A549 (cell line): ENCODE data around the gene CREBL2. TPM values are rescaled to one million over a fixed set of nuclear protein-coding genes. Genes with fewer than 3 reads are reported as not detected.
"Not testable (repeated sequence)": the region's sequence is repeated elsewhere in the genome, so short reads cannot be mapped to it uniquely, and the experiment has no call there.

ENCODE experiments used
- ATAC-seq, 2 experiments: fragments of 200-7000 bp in 1 of 2; fragments of >200 bp in 1 of 2; cut with Nextera tagmentation in 1 of 2; cut with Tn5 transposase in 1 of 2; 3 replicates each; pipeline versions ENCODE4 v1.8.0 to v1.9.1; 2018 to 2020; ENCODE audit warnings: mild to moderate bottlenecking in 1 of 2, moderate library complexity in 1 of 2
- CTCF ChIA-PET: fragments of 300-600 bp; sonication (Branson Sonifier 250); formaldehyde crosslinking; extraction: SDS; loops from one replicate; lab custom pipeline; 2021; ENCODE audit warnings: antibody characterized with exemption, inconsistent platforms; lab: Yijun Ruan, JAX
- POLR2A ChIA-PET: fragments of 350-600 bp; formaldehyde crosslinking; extraction: SDS; loops from one replicate; lab custom pipeline; 2021; ENCODE audit warnings: antibody characterized with exemption, inconsistent platforms; lab: Yijun Ruan, JAX
- DNase-seq, 2 experiments: peaks; one replicate each; pipeline versions ENCODE4 v3.0.0 to v3.0.0-alpha.2; 2011 to 2016; ENCODE audit warnings: low read depth in 1 of 2, low spot score in 1 of 2
- FAIRE-seq: peaks from 2 replicates; lab custom pipeline; 2011; peaks lifted over from hg19 to GRCh38; lab: Jason Lieb, UNC
- H3K27ac ChIP-seq, 2 experiments: fragments of >200 bp; sonication (Bioruptor Twin); formaldehyde crosslinking; 3 replicates each; pipeline ENCODE4 v1.5.1; 2016 to 2017
- H3K4me1 ChIP-seq: fragments of >200 bp; sonication (Bioruptor Twin); formaldehyde crosslinking; 3 replicates; pipeline ENCODE4 v1.6.1; 2016
- H3K4me2 ChIP-seq: fragments of >200 bp; sonication (Bioruptor Twin); formaldehyde crosslinking; 3 replicates; pipeline ENCODE4 v1.6.1; 2016
- H3K4me3 ChIP-seq: fragments of >200 bp; sonication (Bioruptor Twin); formaldehyde crosslinking; 3 replicates; pipeline ENCODE4 v1.5.1; 2016
- H3K9me3 ChIP-seq: fragments of >200 bp; sonication (Bioruptor Twin); formaldehyde crosslinking; 3 replicates; pipeline ENCODE4 v1.6.1; 2016
- BCL3 ChIP-seq: fragments of >200 bp; sonication (Bioruptor Twin); formaldehyde crosslinking; IDR thresholded peaks from 3 replicates; pipeline ENCODE4 v1.6.1; 2016
- BHLHE40 ChIP-seq: IDR thresholded peaks from 2 replicates; pipeline ENCODE4 v1.6.1; 2012; ENCODE audit warnings: low read depth, low read length, inconsistent platforms
- CEBPB ChIP-seq, 2 experiments: fragments of >200 bp in 1 of 2; sonication (Bioruptor Twin) in 1 of 2; formaldehyde crosslinking in 1 of 2; IDR thresholded peaks; 2 replicates each; pipeline ENCODE4 v1.6.1; 2012 to 2016
- EHMT2 ChIP-seq: fragments of 200-600 bp; sonication (generic); IDR thresholded peaks from 2 replicates; pipeline ENCODE4 v1.6.1; 2016; ENCODE audit warnings: antibody characterized with exemption, low read depth, mild to moderate bottlenecking, moderate library complexity
- ELK1 ChIP-seq: fragments of 150-350 bp; IDR thresholded peaks from 2 replicates; pipeline ENCODE4 v1.6.1; 2014; ENCODE audit warnings: low read depth, mild to moderate bottlenecking, low read length
- FOXS1 ChIP-seq: fragments of 250-450 bp; sonication (Bioruptor Pico); IDR thresholded peaks from 2 replicates; pipeline ENCODE4 v1.5.0; 2020; ENCODE audit warnings: mild to moderate bottlenecking, moderate library complexity
- HDAC2 ChIP-seq: fragments of 200-600 bp; sonication (generic); IDR thresholded peaks from 2 replicates; pipeline ENCODE4 v1.6.1; 2016
- HOXB13 ChIP-seq: fragments of 250-450 bp; sonication (Bioruptor Pico); IDR thresholded peaks from 2 replicates; pipeline ENCODE4 v1.5.0; 2020; ENCODE audit warnings: low read depth, mild to moderate bottlenecking, moderate library complexity
- HOXB5 ChIP-seq: fragments of 250-450 bp; sonication (Bioruptor Pico); IDR thresholded peaks from 2 replicates; pipeline ENCODE4 v1.5.0; 2020; ENCODE audit warnings: mild to moderate bottlenecking, moderate library complexity
- JUN ChIP-seq, 2 experiments: fragments of >200 bp; sonication (Bioruptor Twin); formaldehyde crosslinking; IDR thresholded peaks; 2 replicates in 1 of 2; 3 replicates in 1 of 2; pipeline ENCODE4 v1.6.1; 2016 to 2017
- MAFK ChIP-seq: fragments of 450-650 bp; IDR thresholded peaks from 2 replicates; pipeline ENCODE4 v1.6.1; 2014; ENCODE audit not compliant: partially characterized antibody
- MAZ ChIP-seq: fragments of 150-350 bp; IDR thresholded peaks from 2 replicates; pipeline ENCODE4 v1.6.1; 2014; ENCODE audit warnings: antibody characterized with exemption, low read depth, low read length, borderline replicate concordance
- MYC ChIP-seq: IDR thresholded peaks from 2 replicates; pipeline ENCODE4 v1.6.1; 2012; ENCODE audit warnings: mild to moderate bottlenecking, inconsistent platforms, low read length, improper control_type of control experiment, borderline replicate concordance
- NFE2L2 ChIP-seq: fragments of 150-350 bp; conservative IDR thresholded peaks from 2 replicates; pipeline ENCODE4 v1.6.1; 2014; ENCODE audit warnings: low read length
- NPAS2 ChIP-seq: fragments of 250-450 bp; sonication (Bioruptor Pico); IDR thresholded peaks from 2 replicates; pipeline ENCODE4 v1.8.0; 2022; ENCODE audit warnings: mild to moderate bottlenecking, moderate library complexity, borderline replicate concordance
- NR3C1 ChIP-seq: fragments of >200 bp; sonication (Bioruptor Twin); formaldehyde crosslinking; IDR thresholded peaks from 3 replicates; pipeline ENCODE4 v1.6.1; 2017
- RARB ChIP-seq: fragments of 250-450 bp; sonication (Bioruptor Pico); IDR thresholded peaks from 2 replicates; pipeline ENCODE4 v1.8.0; 2021; ENCODE audit warnings: mild to moderate bottlenecking, moderate library complexity
- SREBF2 ChIP-seq: fragments of 450-650 bp; IDR thresholded peaks from 2 replicates; pipeline ENCODE4 v1.6.1; 2014; ENCODE audit warnings: mild to moderate bottlenecking, moderate library complexity
- TP53 ChIP-seq: fragments of 250-450 bp; sonication (Bioruptor Pico); IDR thresholded peaks from 2 replicates; pipeline ENCODE4 v1.5.0; 2021; ENCODE audit warnings: mild to moderate bottlenecking, moderate library complexity
- ZSCAN20 ChIP-seq: fragments of 250-450 bp; sonication (Bioruptor Pico); IDR thresholded peaks from 2 replicates; pipeline ENCODE4 v1.8.0; 2022; ENCODE audit warnings: mild to moderate bottlenecking, moderate library complexity
- WGBS: methylation state at CpG from one replicate; pipeline ENCODE4 v1.1.6; 2017; ENCODE audit errors: missing lambda C conversion rate; 5-methylcytosine and 5-hydroxymethylcytosine counted together
- polyA plus RNA-seq, 4 experiments: library from polyadenylated mRNA; depleted of rRNA in 3 of 4; stranded (reverse); fragments of >200 nt; fragmentation: RNase III in 1 of 4; extraction: RNeasy Plus Mini Kit Qiagen cat#74134 plus additional on column Dnase treatment in 1 of 4; gene quantifications; 2 replicates in 3 of 4; 3 replicates in 1 of 4; pipeline ENCODE4 v1.2.3, GENCODE V29; 2011 to 2017
- TF ChIP-seq, protein P1 (sequence below): IDR thresholded peaks from 2 replicates; pipeline ENCODE4 v1.6.1; 2012

CREBL2 gene
- polyA plus RNA-seq, 2 of the 4 experiments (the other 2 are of a cell fraction), result 24.3 to 31.4 TPM

- ChIA-PET CTCF (interaction anchor here (2.6 kb wide), 1 partner anchor 50 kb away, joined by 7 read pairs; the partner anchor contains the start of gene DUSP16), POLR2A (no interaction called here)
- DNase-seq (no peak), FAIRE-seq (no peak), ATAC-seq (no peak)
- WGBS, result 84% methylated on average over 4 of the region's 4 CpGs
- no peak overlapping the region for H3K27ac ChIP-seq
- TF ChIP-seq MAFK (peak; percentile 83), NFE2L2 (no peak)
- H3K4me1 ChIP-seq, result peaks cover 33% of the 10 kb centered on the region; the same call in 2 of the 3 replicates
- H3K4me3 ChIP-seq, result no peak overlapping the region
- H3K9me3 ChIP-seq, result no peaks in the 10 kb centered on the region
- peak overlapping the region; percentile 92 for H3K4me2 ChIP-seq
Measured at GRCh38 chr12:12613344-12613743, 1.7 kb downstream of the CREBL2 start.

DNA sequence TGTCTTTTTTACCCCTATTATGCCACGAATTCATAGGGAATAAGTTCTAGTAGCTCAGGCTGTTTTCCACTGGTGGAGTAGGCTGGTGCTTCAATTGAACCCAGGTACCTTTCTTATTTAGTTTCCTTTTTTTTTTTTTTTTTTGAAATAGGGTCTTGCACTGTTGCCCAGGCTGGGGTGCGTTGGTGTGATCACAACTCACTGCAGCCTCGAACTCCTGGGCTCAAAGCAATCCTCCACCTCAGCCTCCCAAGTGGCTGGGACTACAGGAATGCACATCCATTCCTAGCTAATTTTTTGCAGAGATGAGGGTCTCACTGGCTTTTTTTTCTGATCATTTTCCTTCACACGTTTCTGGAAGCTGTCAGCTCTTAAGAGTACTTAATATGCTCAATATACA lies 2.7 kb downstream of the CREBL2 start:
- ATAC-seq, result no peak
- 77% methylated on average over 4 of the region's 4 CpGs for WGBS
- DNase-seq, result no peak
- POLR2A ChIA-PET, result interaction anchor here (0.7 kb wide), 1 partner anchor 52 kb away, joined by 5 read pairs; the partner anchor contains the start of gene DUSP16
- H3K4me2 ChIP-seq, result no peak overlapping the region
- TF ChIP-seq HOXB5 (CRISPR knock-in tag), result no peak
- no peak for TF ChIP-seq FOXS1 (CRISPR knock-in tag)
- TF ChIP-seq EHMT2, result no peak
- TF ChIP-seq HDAC2, result no peak
- TF ChIP-seq ZSCAN20 (CRISPR knock-in tag), result no peak
- TF ChIP-seq MAZ, result no peak
- TF ChIP-seq BHLHE40, result no peak
- TF ChIP-seq MYC, result no peak
- TF ChIP-seq TP53, result no peak
- TF ChIP-seq HOXB13 (CRISPR knock-in tag), result no peak
- TF ChIP-seq, all 56 proteins: peak for 0
- CTCF ChIA-PET, result interaction anchor here (1.5 kb wide), 1 partner anchor 41 kb away, joined by 4 read pairs; no protein-coding TSS in a partner anchor
- Histone ChIP-seq H3K27ac (no peak overlapping the region), H3K4me3 (no peak overlapping the region), H3K4me1 (peaks cover 29% of the 10 kb centered on the region; the same call in 2 of the 3 replicates), H3K9me3 (no peaks in the 10 kb centered on the region)
- no peak for FAIRE-seq

- H3K4me2 ChIP-seq, result no peak overlapping the region
- ATAC-seq (no peak), FAIRE-seq (no peak), DNase-seq (no peak)
- no peaks in the 10 kb centered on the region for H3K9me3 ChIP-seq
- POLR2A ChIA-PET, result no interaction called here
- 81% methylated on average over 4 of the region's 4 CpGs for WGBS
- TF ChIP-seq FOXS1 (CRISPR knock-in tag) (no peak), BHLHE40 (no peak), NPAS2 (CRISPR knock-in tag) (no peak)
- peaks cover 24% of the 10 kb centered on the region; the same call in 2 of the 3 replicates for H3K4me1 ChIP-seq
- CTCF ChIA-PET, result interaction anchor here (0.8 to 2.4 kb wide), 4 partner anchors 24 to 140 kb away, joined by 3 to 7 read pairs (median 4); no protein-coding TSS in a partner anchor
- H3K4me3 ChIP-seq, result no peak overlapping the region
- H3K27ac ChIP-seq, result no peak overlapping the region
Measured at GRCh38 chr12:12616512-12617310, 5.0 kb downstream of the CREBL2 start.

DNA sequence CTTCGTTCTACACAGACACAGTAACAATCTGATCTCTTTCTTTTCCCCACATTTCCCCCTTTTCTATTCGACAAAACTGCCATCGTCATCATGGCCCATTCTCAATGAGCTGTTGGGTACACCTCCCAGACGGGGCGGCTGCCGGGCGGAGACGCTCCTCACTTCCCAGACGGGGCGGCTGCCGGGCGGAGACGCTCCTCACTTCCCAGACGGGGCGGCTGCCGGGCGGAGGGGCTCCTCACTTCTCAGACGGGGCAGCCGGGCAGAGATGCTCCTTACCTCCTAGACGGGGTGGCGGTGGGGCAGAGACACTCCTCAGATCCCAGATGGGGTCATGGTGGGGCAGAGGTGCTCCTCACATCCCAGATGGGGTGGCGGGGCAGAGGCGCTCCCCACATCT lies 6.4 kb downstream of the CREBL2 start:
- H3K9me3 ChIP-seq, DNase-seq, H3K4me2 ChIP-seq, FAIRE-seq, ATAC-seq, POLR2A ChIA-PET, H3K27ac ChIP-seq, H3K4me3 ChIP-seq: not testable (repeated sequence)
- H3K4me1 ChIP-seq, result peaks cover 20% of the 10 kb centered on the region; the same call in 2 of the 3 replicates
- CTCF ChIA-PET, result interaction anchor here (0.6 to 2.4 kb wide), 2 partner anchors 38 to 80 kb away, joined by 3 to 7 read pairs; no protein-coding TSS in a partner anchor
- WGBS, result 94% methylated on average over 23 of the region's 23 CpGs

GRCh38 chr12:12620730-12621315 lies 9.1 kb downstream of the CREBL2 start:
- 92% methylated on average over 6 of the region's 6 CpGs for WGBS
- H3K4me3 ChIP-seq, result no peak overlapping the region
- ChIA-PET POLR2A (no interaction called here), CTCF (interaction anchor here (0.9 kb wide), 1 partner anchor 37 kb away, joined by 3 read pairs; no protein-coding TSS in a partner anchor)
- no peak for FAIRE-seq
- ATAC-seq, result no peak
- H3K27ac ChIP-seq, result no peak overlapping the region
- no peaks in the 10 kb centered on the region for H3K9me3 ChIP-seq
- peaks cover 14% of the 10 kb centered on the region; the same call in 2 of the 3 replicates for H3K4me1 ChIP-seq
- no peak for DNase-seq
- H3K4me2 ChIP-seq, result no peak overlapping the region
- TF ChIP-seq ELK1, result no peak
- TF ChIP-seq HOXB5 (CRISPR knock-in tag), result no peak
- no peak for TF ChIP-seq BCL3
- no peak for TF ChIP-seq MAZ
- TF ChIP-seq SREBF2, result no peak
- no peak for TF ChIP-seq RARB (CRISPR knock-in tag)
- no peak for TF ChIP-seq NFE2L2
- no peak for TF ChIP-seq CEBPB (IDR thresholded peaks at IDR 0.05)
- no peak for TF ChIP-seq HDAC2
- TF ChIP-seq JUN (IDR thresholded peaks at IDR 0.05), result no peak
- TF ChIP-seq, protein P1, sequence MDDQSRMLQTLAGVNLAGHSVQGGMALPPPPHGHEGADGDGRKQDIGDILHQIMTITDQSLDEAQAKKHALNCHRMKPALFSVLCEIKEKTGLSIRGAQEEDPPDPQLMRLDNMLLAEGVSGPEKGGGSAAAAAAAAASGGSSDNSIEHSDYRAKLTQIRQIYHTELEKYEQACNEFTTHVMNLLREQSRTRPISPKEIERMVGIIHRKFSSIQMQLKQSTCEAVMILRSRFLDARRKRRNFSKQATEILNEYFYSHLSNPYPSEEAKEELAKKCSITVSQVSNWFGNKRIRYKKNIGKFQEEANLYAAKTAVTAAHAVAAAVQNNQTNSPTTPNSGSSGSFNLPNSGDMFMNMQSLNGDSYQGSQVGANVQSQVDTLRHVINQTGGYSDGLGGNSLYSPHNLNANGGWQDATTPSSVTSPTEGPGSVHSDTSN, result no peak
- TF ChIP-seq NR3C1, result no peak
- TF ChIP-seq HOXB13 (CRISPR knock-in tag), result no peak
